Measurements from ENCODE around the gene CRACDL. TPM values are rescaled to one million over a fixed set of nuclear protein-coding genes. Genes with fewer than 3 reads are reported as not detected.

CRACDL gene
- total RNA-seq, 4 donors from 2014 or later, result 7.2 to 19.0 (median 15.4) TPM

DNA sequence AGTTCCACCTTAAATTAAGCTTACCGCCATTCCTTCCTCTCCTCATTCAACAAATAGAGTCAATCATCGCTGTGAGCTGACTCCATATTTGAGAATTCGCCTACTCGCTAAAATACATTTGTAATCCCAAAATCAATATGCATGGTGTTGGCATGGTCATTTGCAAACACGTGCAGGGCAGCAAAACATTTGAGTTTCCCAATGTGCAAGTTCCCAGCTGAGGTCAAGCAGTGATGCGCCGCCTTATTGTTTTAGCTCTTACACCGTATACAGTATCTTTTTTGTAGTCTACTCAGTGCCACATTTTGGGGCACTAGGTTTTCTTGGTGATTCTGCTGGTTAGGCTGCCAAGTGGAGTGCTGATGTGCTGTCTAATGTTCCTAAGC is 131.8 kb downstream of the CRACDL start:
- TF ChIP-seq EP300 (IDR thresholded peaks at IDR 0.05), result no peak
- TF ChIP-seq POLR2A (IDR thresholded peaks at IDR 0.05), result no peak
- TF ChIP-seq, protein P1, sequence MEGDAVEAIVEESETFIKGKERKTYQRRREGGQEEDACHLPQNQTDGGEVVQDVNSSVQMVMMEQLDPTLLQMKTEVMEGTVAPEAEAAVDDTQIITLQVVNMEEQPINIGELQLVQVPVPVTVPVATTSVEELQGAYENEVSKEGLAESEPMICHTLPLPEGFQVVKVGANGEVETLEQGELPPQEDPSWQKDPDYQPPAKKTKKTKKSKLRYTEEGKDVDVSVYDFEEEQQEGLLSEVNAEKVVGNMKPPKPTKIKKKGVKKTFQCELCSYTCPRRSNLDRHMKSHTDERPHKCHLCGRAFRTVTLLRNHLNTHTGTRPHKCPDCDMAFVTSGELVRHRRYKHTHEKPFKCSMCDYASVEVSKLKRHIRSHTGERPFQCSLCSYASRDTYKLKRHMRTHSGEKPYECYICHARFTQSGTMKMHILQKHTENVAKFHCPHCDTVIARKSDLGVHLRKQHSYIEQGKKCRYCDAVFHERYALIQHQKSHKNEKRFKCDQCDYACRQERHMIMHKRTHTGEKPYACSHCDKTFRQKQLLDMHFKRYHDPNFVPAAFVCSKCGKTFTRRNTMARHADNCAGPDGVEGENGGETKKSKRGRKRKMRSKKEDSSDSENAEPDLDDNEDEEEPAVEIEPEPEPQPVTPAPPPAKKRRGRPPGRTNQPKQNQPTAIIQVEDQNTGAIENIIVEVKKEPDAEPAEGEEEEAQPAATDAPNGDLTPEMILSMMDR (IDR thresholded peaks at IDR 0.05), result no peak
- no peak for DNase-seq (ENCODE audit: low spot score in 2 of 2)
- H3K9me3 ChIP-seq, result no peaks in the 10 kb centered on the region
- 85 to 86% methylated on average over 8 of the region's 8 CpGs for WGBS, 2 donors
- no peak overlapping the region for H3K4me3 ChIP-seq
- peaks cover 0 to 25% (median 9%) of the 10 kb centered on the region in 4 donors for H3K4me1 ChIP-seq
- no peaks in the 10 kb centered on the region for H3K36me3 ChIP-seq
- H3K27ac ChIP-seq, result no peak overlapping the region
- no peaks in the 10 kb centered on the region for H3K27me3 ChIP-seq

DNA sequence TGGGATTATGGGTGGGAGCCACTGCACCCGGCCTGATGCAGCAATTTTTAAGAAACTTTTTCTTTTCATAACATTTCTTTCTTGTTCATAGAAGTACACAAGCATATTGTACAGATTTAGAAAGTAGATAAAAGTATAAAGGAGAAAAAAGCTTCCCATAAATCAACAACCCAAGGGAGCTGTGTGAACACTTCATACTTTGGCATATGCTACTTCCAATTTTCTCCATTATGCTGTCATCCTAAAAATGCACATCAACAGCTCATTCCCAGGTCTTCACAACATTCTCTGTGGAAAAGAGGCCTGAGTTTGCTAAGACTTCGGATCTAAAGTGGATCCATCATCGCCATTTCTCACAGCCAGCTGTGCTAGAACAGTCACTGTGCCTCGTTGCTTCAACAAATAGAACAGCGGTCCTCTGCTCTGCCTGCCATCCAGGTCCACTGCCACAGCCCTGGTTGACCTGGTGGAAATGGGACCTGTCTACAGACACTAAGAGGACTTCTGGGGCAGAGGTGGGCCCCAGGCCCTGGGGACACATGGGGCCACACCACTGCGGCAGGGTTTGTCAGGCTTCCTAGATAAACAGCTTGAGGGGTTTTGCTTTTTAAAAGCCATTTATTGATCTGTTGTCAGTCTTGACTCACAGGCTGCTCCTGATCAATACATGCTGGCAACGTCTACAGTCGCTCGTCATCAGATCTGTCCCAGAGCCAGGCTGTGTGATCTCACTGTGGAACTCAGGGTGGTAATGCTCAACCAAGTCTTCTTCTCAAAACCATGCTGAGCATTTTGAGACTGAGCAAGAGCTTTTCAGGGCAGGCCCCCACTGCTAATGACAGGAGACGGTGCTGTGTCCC is 132.4 kb downstream of the CRACDL start:
- H3K36me3 ChIP-seq, result no peaks in the 10 kb centered on the region
- no peak overlapping the region for H3K27ac ChIP-seq
- no peak overlapping the region for H3K4me3 ChIP-seq
- no peaks in the 10 kb centered on the region for H3K9me3 ChIP-seq
- no peak for DNase-seq (ENCODE audit: low spot score in 2 of 2)
- TF ChIP-seq POLR2A (IDR thresholded peaks at IDR 0.05), result no peak
- no peak for TF ChIP-seq EP300 (IDR thresholded peaks at IDR 0.05)
- TF ChIP-seq, protein P1 (IDR thresholded peaks at IDR 0.05), result no peak
- WGBS, 2 donors, result 81 to 82% methylated on average over 10 of the region's 10 CpGs
- H3K27me3 ChIP-seq, result no peaks in the 10 kb centered on the region
- peaks cover 0 to 25% (median 9%) of the 10 kb centered on the region in 4 donors for H3K4me1 ChIP-seq

DNA sequence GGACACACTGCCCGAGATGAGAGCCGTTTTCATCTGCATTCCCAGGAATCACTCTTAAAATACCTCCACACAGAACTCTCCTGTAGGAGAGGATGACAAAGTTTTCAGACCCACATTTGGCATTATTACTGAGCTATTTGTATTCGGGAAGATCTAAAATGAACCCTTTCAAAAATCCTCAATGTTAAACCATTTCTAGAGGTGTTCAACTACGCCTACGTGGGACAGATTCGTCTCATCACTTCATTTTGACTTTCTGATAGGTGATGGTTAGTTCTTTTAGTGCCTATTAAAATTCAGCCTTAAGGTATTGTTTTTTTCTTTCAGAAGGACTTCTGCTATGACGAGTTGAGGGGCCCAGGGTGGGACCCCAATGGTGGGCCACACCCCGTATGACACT is 133.7 kb downstream of the CRACDL start:
- TF ChIP-seq, protein P1 (IDR thresholded peaks at IDR 0.05), result no peak
- TF ChIP-seq EP300 (IDR thresholded peaks at IDR 0.05) (no peak), POLR2A (IDR thresholded peaks at IDR 0.05) (no peak)

DNA sequence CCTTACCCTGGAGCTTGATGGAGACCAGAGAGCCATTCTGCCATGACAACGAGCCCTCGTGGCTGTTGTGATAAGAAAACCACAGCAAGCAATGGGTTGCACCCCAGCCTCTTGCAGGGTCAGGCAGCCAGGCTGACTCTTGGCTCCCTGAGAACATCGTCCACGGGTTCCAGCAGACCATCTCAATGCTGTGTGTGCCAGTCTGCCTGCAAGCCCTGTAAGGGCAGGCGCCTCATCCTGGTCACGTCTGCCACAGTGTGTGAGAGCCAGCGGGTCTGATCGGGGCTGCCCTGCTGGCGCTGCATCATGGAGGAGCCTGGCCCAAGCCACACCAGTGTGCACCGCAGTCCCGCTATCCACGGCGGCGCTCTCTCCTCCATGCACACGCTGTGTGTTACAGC is 134.1 kb downstream of the CRACDL start:
- TF ChIP-seq EP300 (IDR thresholded peaks at IDR 0.05) (no peak), POLR2A (IDR thresholded peaks at IDR 0.05) (no peak)
- TF ChIP-seq, protein P1 (IDR thresholded peaks at IDR 0.05), result no peak
- 92 to 94% methylated on average over 11 to 15 of the region's 15 CpGs for WGBS, 2 donors
- Histone ChIP-seq H3K9me3 (no peaks in the 10 kb centered on the region), H3K27me3 (no peaks in the 10 kb centered on the region), H3K4me3 (no peak overlapping the region), H3K4me1 (peaks cover 0 to 21% (median 9%) of the 10 kb centered on the region in 4 donors), H3K27ac (no peak overlapping the region), H3K36me3 (no peaks in the 10 kb centered on the region)
- DNase-seq (ENCODE audit: low spot score in 2 of 2), result no peak

More for the DNA sequence above, 133.7 kb downstream of the CRACDL start:
- WGBS, 2 donors, result 86 to 91% methylated on average over 8 of the region's 8 CpGs
- no peaks in the 10 kb centered on the region for H3K36me3 ChIP-seq
- H3K4me1 ChIP-seq, result peaks cover 0 to 25% (median 9%) of the 10 kb centered on the region in 4 donors
- no peaks in the 10 kb centered on the region for H3K27me3 ChIP-seq
- no peaks in the 10 kb centered on the region for H3K9me3 ChIP-seq
- DNase-seq (ENCODE audit: low spot score in 2 of 2), result no peak
- H3K27ac ChIP-seq, result no peak overlapping the region
- no peak overlapping the region for H3K4me3 ChIP-seq

DNA sequence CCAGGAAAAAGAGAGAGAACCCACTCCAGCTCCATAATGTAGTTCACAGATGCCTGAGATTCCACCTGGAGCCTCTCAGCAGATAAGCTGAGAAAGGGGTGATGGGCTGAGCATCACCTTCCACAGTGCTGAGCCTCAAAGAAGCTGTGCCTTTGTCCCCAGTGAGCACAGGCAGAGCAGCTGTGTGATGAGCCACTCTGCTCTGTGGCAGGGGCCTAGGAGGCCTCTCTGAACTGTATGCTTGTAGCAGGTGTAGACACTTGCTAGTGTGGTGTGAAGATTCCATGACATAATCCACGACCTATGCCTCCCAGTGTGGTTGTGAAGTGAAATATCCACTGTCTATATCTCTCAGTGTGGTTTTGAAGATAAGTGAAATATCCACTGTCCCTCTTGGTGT is 134.7 kb downstream of the CRACDL start:
- WGBS, 2 donors, result 63 to 75% methylated on average over 1 of the region's 1 CpG
- peaks cover 0 to 15% (median 6%) of the 10 kb centered on the region in 4 donors for H3K4me1 ChIP-seq
- no peaks in the 10 kb centered on the region for H3K27me3 ChIP-seq
- H3K4me3 ChIP-seq, result no peak overlapping the region
- no peak for DNase-seq (ENCODE audit: low spot score in 2 of 2)
- no peak for TF ChIP-seq EP300 (IDR thresholded peaks at IDR 0.05)
- TF ChIP-seq, protein P1 (IDR thresholded peaks at IDR 0.05), result no peak
- no peak for TF ChIP-seq POLR2A (IDR thresholded peaks at IDR 0.05)
- H3K27ac ChIP-seq, result no peak overlapping the region
- H3K9me3 ChIP-seq, result no peaks in the 10 kb centered on the region
- H3K36me3 ChIP-seq, result no peaks in the 10 kb centered on the region
